NCI-H1436 (cell line): ENCODE data around the gene FAM9C.
"Not testable (repeated sequence)": the region's sequence is repeated elsewhere in the genome, so short reads cannot be mapped to it uniquely, and the experiment has no call there.

ENCODE experiments used
- DNase-seq: peaks from one replicate; lab custom pipeline; 2025; lab: John Stamatoyannopoulos, UW

The FAM9C gene

GRCh38 chrX:13076176-13076961, 31.9 kb upstream of the FAM9C start:
- DNase-seq = no peak

- no peak for DNase-seq
These were observed 30.2 kb upstream of the FAM9C start for GRCh38 chrX:13074297-13075262.

- no peak for DNase-seq
These were observed 25.5 kb upstream of the FAM9C start for GRCh38 chrX:13069771-13070416.

GRCh38 chrX:13068651-13069050, 24.2 kb upstream of the FAM9C start:
- DNase-seq = no peak

- DNase-seq = no peak
These were observed 23.4 kb upstream of the FAM9C start for GRCh38 chrX:13067773-13068172.

- DNase-seq = no peak
These were observed 22.0 kb upstream of the FAM9C start for GRCh38 chrX:13066391-13066790.

GRCh38 chrX:13064599-13065143, 20.3 kb upstream of the FAM9C start:
- no peak for DNase-seq

GRCh38 chrX:13063124-13063523, 18.7 kb upstream of the FAM9C start:
- DNase-seq = not testable (repeated sequence)

GRCh38 chrX:13062331-13062730, 17.9 kb upstream of the FAM9C start:
- not testable (repeated sequence) for DNase-seq

- DNase-seq = not testable (repeated sequence)
These were observed 16.8 kb upstream of the FAM9C start for GRCh38 chrX:13061215-13061708.

GRCh38 chrX:13059637-13060499, 15.4 kb upstream of the FAM9C start:
- no peak for DNase-seq

- DNase-seq = no peak
These were observed 11.1 kb upstream of the FAM9C start for GRCh38 chrX:13055486-13055885.

- DNase-seq = no peak
These were observed 8.8 kb upstream of the FAM9C start for GRCh38 chrX:13053171-13053570.

GRCh38 chrX:13051529-13052172, 7.2 kb upstream of the FAM9C start:
- DNase-seq = no peak

- no peak for DNase-seq
These were observed 6.7 kb upstream of the FAM9C start for GRCh38 chrX:13051167-13051528.

- DNase-seq = no peak
These were observed 5.7 kb upstream of the FAM9C start for GRCh38 chrX:13050151-13050550.

GRCh38 chrX:13048280-13048679, 3.9 kb upstream of the FAM9C start:
- DNase-seq = no peak

GRCh38 chrX:13047759-13048158, 3.3 kb upstream of the FAM9C start:
- no peak for DNase-seq

GRCh38 chrX:13046141-13046855, 1.9 kb upstream of the FAM9C start:
- no peak for DNase-seq

- DNase-seq = no peak
These were observed 482 bp downstream of the FAM9C start for GRCh38 chrX:13043938-13044337.
